K562 (cell line): ENCODE measurements around the gene OR4D9. TPM values are rescaled to one million over a fixed set of nuclear protein-coding genes. Genes with fewer than 3 reads are reported as not detected.

Experiments used
- BRD9 ChIP-seq: fragments of 450-650 bp; IDR thresholded peaks from 2 replicates; pipeline ENCODE4 v1.6.1; 2018; ENCODE audit warnings: low read depth; ENCODE audit not compliant: partially characterized antibody
- CHD1 ChIP-seq: fragments of 200-600 bp; sonication (generic); IDR thresholded peaks from one replicate; pipeline ENCODE4 v1.6.1; 2012; ENCODE audit warnings: mild to moderate bottlenecking, moderate library complexity, low read length, inconsistent platforms
- HDAC1 ChIP-seq, 2 experiments: fragments of 450-650 bp; IDR thresholded peaks; 2 replicates each; pipeline ENCODE4 v1.6.1; 2016 to 2017; ENCODE audit warnings: inconsistent platforms in 1 of 2, mild to moderate bottlenecking in 1 of 2, moderate library complexity in 1 of 2
- JUNB ChIP-seq: fragments of 450-650 bp; formaldehyde crosslinking; conservative IDR thresholded peaks from 2 replicates; pipeline ENCODE4 v1.4.0; 2020; ENCODE audit warnings: mild to moderate bottlenecking
- MCM2 ChIP-seq: fragments of 450-650 bp; IDR thresholded peaks from 2 replicates; pipeline ENCODE4 v1.6.1; 2017; ENCODE audit warnings: low read depth, mild to moderate bottlenecking
- MYNN ChIP-seq, 2 experiments: sonication (generic); formaldehyde crosslinking in 1 of 2; IDR thresholded peaks; 2 replicates each; pipeline versions ENCODE4 v1.5.0 to v1.6.1; 2016 to 2020; ENCODE audit warnings: antibody characterized with exemption in 1 of 2, missing genetic modification reagents in 1 of 2
- NFXL1 ChIP-seq: fragments of 450-650 bp; formaldehyde crosslinking; IDR thresholded peaks from 2 replicates; pipeline ENCODE4 v1.4.0; 2021; ENCODE audit warnings: mild to moderate bottlenecking
- NR0B1 ChIP-seq: fragments of 450-650 bp; IDR thresholded peaks from one replicate; pipeline ENCODE4 v1.6.1; 2018; ENCODE audit warnings: mild to moderate bottlenecking, moderate library complexity; ENCODE audit not compliant: partially characterized antibody
- PBX2 ChIP-seq, 2 experiments: IDR thresholded peaks in 1 of 2; conservative IDR thresholded peaks in 1 of 2; 2 replicates each; pipeline ENCODE4 v1.6.1; 2016; ENCODE audit warnings: low read depth in 2 of 2, mild to moderate bottlenecking in 1 of 2, missing compliant biosample characterization in 1 of 2, missing genetic modification characterization in 1 of 2, moderate library complexity in 1 of 2
- RBBP5 ChIP-seq: fragments of 200-600 bp; sonication (generic); IDR thresholded peaks from 2 replicates; pipeline ENCODE4 v1.6.1; 2012; ENCODE audit warnings: borderline replicate concordance, mild to moderate bottlenecking, low read length, control low read depth, inconsistent platforms; ENCODE audit not compliant: insufficient read depth, poor library complexity, severe bottlenecking
- RBM15 ChIP-seq: fragments of 200-400 bp; formaldehyde crosslinking; IDR thresholded peaks from 2 replicates; pipeline ENCODE4 v1.6.1; 2018; ENCODE audit warnings: mild to moderate bottlenecking, low read length, moderate library complexity; ENCODE audit not compliant: insufficient read depth
- SAFB ChIP-seq: fragments of 200-400 bp; formaldehyde crosslinking; IDR thresholded peaks from 2 replicates; pipeline ENCODE4 v1.6.1; 2017; ENCODE audit warnings: low read depth, low read length, borderline replicate concordance
- SP2 ChIP-seq: IDR thresholded peaks from 2 replicates; pipeline ENCODE4 v1.6.1; 2011; ENCODE audit warnings: mild to moderate bottlenecking, low read depth, low read length, moderate library complexity; ENCODE audit not compliant: poor library complexity, severe bottlenecking; ENCODE audit errors: extremely low read depth
- TSC22D4 ChIP-seq: fragments of 450-650 bp; IDR thresholded peaks from 2 replicates; pipeline ENCODE4 v1.6.1; 2016; ENCODE audit warnings: missing genetic modification characterization, missing biosample characterization, control low read depth
- ZBTB12 ChIP-seq: fragments of 250-450 bp; sonication (Bioruptor Pico); IDR thresholded peaks from 2 replicates; pipeline ENCODE4 v1.4.0; 2020
- ZNF699 ChIP-seq: fragments of 250-450 bp; sonication (Bioruptor Pico); IDR thresholded peaks from 2 replicates; pipeline ENCODE4 v1.8.0; 2021; ENCODE audit warnings: mild to moderate bottlenecking, moderate library complexity; ENCODE audit not compliant: insufficient replicate concordance
- polyA plus RNA-seq, 8 experiments: library from polyadenylated mRNA; depleted of rRNA in 4 of 8; stranded (reverse) in 5 of 8; unstranded in 3 of 8; fragments of >200 nt; fragmentation: Nextera tagmentation in 2 of 8; fragmentation: Illumina TruSeq in 1 of 8; extraction: Ambion mirVana in 2 of 8; extraction: Trizol in 1 of 8; gene quantifications; 2 replicates each; pipeline versions ENCODE4 v1.2.1 to v1.2.3, GENCODE V29; 2011 to 2014; ENCODE audit warnings: inconsistent platforms in 1 of 8, missing spikeins in 1 of 8
- total RNA-seq, 7 experiments: library from RNA; depleted of rRNA in 6 of 7; stranded (reverse); fragments of >200 nt in 6 of 7; fragmentation: Illumina TruSeq in 2 of 7; extraction: Trizol in 2 of 7; gene quantifications; 2 replicates each; pipeline versions ENCODE4 v1.2.1 to v1.2.3, GENCODE V29; 2011 to 2021; ENCODE audit warnings: low replicate concordance in 1 of 7
- TF ChIP-seq, protein P1 (sequence below), 2 experiments: fragments of 250-450 bp in 1 of 2; fragments of 450-650 bp in 1 of 2; sonication (Bioruptor Pico) in 1 of 2; IDR thresholded peaks; 2 replicates each; pipeline versions ENCODE4 v1.6.1 to v1.8.0; 2016 to 2021; ENCODE audit warnings: mild to moderate bottlenecking in 2 of 2, moderate library complexity in 2 of 2, missing compliant biosample characterization in 1 of 2, missing genetic modification characterization in 1 of 2
- TF ChIP-seq, protein P2 (sequence below): sonication (generic); formaldehyde crosslinking; IDR thresholded peaks from 2 replicates; pipeline ENCODE4 v1.8.1; 2023; ENCODE audit warnings: mild to moderate bottlenecking, missing genetic modification reagents, moderate library complexity

OR4D9 gene
- total and polyA plus RNA-seq, 9 of the 15 experiments (the other 6 are each of a cell fraction or from before 2014, with no cell fraction given), result not detected

GRCh38 chr11:59545179-59546020 lies 34.1 kb downstream of the OR4D9 start (continued):
- no peak for TF ChIP-seq PBX2 (CRISPR knock-in tag; IDR thresholded peaks at IDR 0.05; ENCODE audit: low read depth)
- peak; percentile 35 for TF ChIP-seq PBX2 (tag; conservative IDR thresholded peaks at IDR 0.05; ENCODE audit: low read depth)
- no peak for TF ChIP-seq TSC22D4
- TF ChIP-seq JUNB (CRISPR knock-in tag), result peak; percentile 50; the same call in 1 of the 2 replicates
- no peak for TF ChIP-seq SP2
- TF ChIP-seq RBM15, result no peak
- TF ChIP-seq BRD9, result peak; percentile 96
- TF ChIP-seq, protein P1, sequence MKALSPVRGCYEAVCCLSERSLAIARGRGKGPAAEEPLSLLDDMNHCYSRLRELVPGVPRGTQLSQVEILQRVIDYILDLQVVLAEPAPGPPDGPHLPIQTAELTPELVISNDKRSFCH (CRISPR knock-in tag; IDR thresholded peaks at IDR 0.05), result no peak
- TF ChIP-seq, protein P1 (tag; IDR thresholded peaks at IDR 0.05), result peak; percentile 66
- no peak for TF ChIP-seq NR0B1
- no peak for TF ChIP-seq NFXL1 (CRISPR knock-in tag)
- TF ChIP-seq SAFB, result no peak
- TF ChIP-seq RBBP5, result peak; percentile 54
- peak; percentile 50 for TF ChIP-seq MYNN (IDR thresholded peaks at IDR 0.05)
- no peak for TF ChIP-seq MYNN (CRISPR knock-in tag; IDR thresholded peaks at IDR 0.05)
- TF ChIP-seq, protein P2, sequence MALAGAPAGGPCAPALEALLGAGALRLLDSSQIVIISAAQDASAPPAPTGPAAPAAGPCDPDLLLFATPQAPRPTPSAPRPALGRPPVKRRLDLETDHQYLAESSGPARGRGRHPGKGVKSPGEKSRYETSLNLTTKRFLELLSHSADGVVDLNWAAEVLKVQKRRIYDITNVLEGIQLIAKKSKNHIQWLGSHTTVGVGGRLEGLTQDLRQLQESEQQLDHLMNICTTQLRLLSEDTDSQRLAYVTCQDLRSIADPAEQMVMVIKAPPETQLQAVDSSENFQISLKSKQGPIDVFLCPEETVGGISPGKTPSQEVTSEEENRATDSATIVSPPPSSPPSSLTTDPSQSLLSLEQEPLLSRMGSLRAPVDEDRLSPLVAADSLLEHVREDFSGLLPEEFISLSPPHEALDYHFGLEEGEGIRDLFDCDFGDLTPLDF (CRISPR knock-in tag), result no peak
- no peak for TF ChIP-seq CHD1
- peak in 1 of 2 experiments; percentile 9; a peak in 1 of 4 replicates for TF ChIP-seq HDAC1 (IDR thresholded peaks at IDR 0.05)
- no peak for TF ChIP-seq ZNF699 (CRISPR knock-in tag)
- no peak for TF ChIP-seq ZBTB12
- TF ChIP-seq MCM2, result no peak
